ENCODE results near the gene PTPRA.
"Not testable (repeated sequence)": the region's sequence is repeated elsewhere in the genome, so short reads cannot be mapped to it uniquely, and the experiment has no call there.

Gene PTPRA

GRCh38 chr20:2890742-2891141 lies 17.5 kb downstream of the PTPRA start:
- DNase-seq: no peak

- no peak for DNase-seq
Observed at GRCh38 chr20:2891343-2891742, 18.1 kb downstream of the PTPRA start.

GRCh38 chr20:2892376-2892775 lies 19.1 kb downstream of the PTPRA start:
- no peak for DNase-seq

- no peak for DNase-seq
Observed at GRCh38 chr20:2894221-2894620, 20.9 kb downstream of the PTPRA start.

- DNase-seq: not testable (repeated sequence)
Observed at GRCh38 chr20:2895154-2895553, 21.9 kb downstream of the PTPRA start.

GRCh38 chr20:2899243-2899642 lies 26.0 kb downstream of the PTPRA start:
- no peak for DNase-seq

GRCh38 chr20:2900845-2901592 lies 27.7 kb downstream of the PTPRA start:
- DNase-seq: no peak

GRCh38 chr20:2902291-2902690 lies 29.0 kb downstream of the PTPRA start:
- DNase-seq: no peak

- DNase-seq: no peak
Observed at GRCh38 chr20:2902818-2903217, 29.5 kb downstream of the PTPRA start.

GRCh38 chr20:2903686-2904085 lies 30.4 kb downstream of the PTPRA start:
- DNase-seq: no peak

GRCh38 chr20:2907519-2907918 lies 34.2 kb downstream of the PTPRA start:
- DNase-seq: no peak

GRCh38 chr20:2909953-2910352 lies 36.7 kb downstream of the PTPRA start:
- DNase-seq: no peak

- DNase-seq: no peak
Observed at GRCh38 chr20:2911200-2911599, 37.9 kb downstream of the PTPRA start.

- no peak for DNase-seq
Observed at GRCh38 chr20:2914160-2914559, 40.9 kb downstream of the PTPRA start.

GRCh38 chr20:2917266-2917665 lies 44.0 kb downstream of the PTPRA start:
- DNase-seq: no peak

GRCh38 chr20:2918096-2919049 lies 45.1 kb downstream of the PTPRA start:
- no peak for DNase-seq

- no peak for DNase-seq
Observed at GRCh38 chr20:2919518-2920245, 46.4 kb downstream of the PTPRA start.

GRCh38 chr20:2920473-2920872 lies 47.2 kb downstream of the PTPRA start:
- DNase-seq: no peak

GRCh38 chr20:2921506-2921905 lies 48.2 kb downstream of the PTPRA start:
- DNase-seq: no peak

- no peak for DNase-seq
Observed at GRCh38 chr20:2922957-2923356, 49.7 kb downstream of the PTPRA start.

- DNase-seq: no peak
Observed at GRCh38 chr20:2930538-2930937, 57.3 kb downstream of the PTPRA start.

- no peak for DNase-seq
Observed at GRCh38 chr20:2932498-2932897, 59.2 kb downstream of the PTPRA start.

- no peak for DNase-seq
Observed at GRCh38 chr20:2937902-2938301, 64.6 kb downstream of the PTPRA start.

Measured in CD4-positive, alpha-beta T cell treated with Interleukin-17A for 1 hour (primary cell).